Activated CD8-positive, alpha-beta memory T cell treated with anti-CD3 and anti-CD28 coated beads for 24 hours (primary cell): ENCODE measurements around the gene SUPT20H.
A peak's percentile ranks its signal among the peaks of the same experiment; 100 is the strongest.

Source experiments
- DNase-seq: peaks from one replicate; pipeline ENCODE4 v3.0.0-alpha.2; 2020

Gene SUPT20H

DNA sequence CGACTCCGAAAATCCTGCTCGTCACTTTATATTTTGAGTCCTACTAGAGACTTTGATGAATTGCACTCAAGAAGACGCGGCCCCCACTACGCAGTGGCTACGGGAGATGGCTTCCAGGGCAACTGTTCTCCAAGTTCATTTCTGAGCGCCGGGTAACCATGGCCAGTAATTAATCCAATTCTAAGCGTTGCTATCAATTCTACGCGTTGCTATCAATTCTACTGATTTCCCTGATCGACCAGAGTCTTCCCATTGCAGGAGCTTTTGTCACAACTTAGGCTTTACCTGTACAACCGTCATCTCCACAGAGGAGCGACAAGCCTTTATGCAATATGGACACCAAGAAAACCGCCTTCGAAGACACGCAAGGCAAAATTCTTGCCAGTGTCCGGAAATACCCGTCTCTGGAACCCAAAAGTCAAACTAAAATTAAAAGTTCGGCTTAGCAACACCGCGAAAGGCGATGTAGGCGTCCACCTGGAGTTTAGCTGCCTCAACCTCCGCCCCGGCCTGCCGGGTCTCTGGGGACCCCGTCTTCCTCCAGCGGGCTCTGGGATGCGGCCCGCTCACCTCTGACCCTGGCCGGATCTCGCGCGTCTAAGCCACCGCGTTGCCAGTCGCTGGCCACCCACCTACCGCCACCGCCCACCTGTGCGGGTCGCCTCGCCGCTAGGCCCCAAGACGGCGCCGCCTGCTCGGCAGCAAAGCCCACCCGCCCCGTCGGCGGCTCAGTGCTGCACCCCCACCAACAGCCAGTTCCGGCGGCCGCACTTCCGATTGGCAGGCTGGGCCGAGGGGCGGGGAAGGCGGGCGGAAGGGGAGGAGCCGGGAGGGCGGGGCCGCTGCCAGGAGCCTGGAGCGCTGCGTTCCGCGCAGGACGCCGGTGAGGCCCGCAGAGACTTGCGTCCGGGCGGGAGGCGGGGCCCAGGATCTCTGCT lies at the start of gene SUPT20H:
Gene SUPT20H (minus strand): TSS at position 779 of the 938 bp plus-strand sequence. CDS start 8,198 bp downstream, outside the sequence.
- peak; percentile 97 for DNase-seq

DNA sequence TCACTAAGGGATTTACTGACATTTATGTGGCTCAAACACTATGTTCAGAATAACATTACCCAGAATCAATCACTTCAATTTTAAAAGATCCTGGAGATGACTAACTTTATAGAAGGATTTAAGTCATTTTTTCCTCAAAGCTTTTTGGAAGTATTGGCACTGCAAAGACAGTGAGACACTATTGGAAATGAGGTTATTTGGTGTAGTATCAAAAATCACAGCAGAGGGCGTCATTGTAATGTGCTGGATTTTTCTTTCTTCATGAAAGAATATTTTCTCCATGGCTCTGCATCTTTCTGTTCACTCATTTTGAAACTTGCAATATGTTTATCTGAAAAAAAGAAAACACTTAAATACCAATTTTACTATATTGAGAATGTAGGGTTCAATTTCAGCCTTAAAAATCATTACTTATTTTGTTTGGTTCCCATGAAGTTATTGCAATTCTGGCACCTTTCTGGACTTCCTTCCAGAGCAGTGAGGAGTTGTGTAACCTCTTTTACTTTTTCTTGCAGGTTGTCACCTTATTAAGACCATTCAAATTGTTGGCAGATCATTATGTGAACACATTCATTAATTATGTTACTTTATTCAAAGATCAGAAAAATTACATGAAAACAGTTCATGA lies 49.7 kb upstream of the SUPT20H start:
- no peak for DNase-seq

DNA sequence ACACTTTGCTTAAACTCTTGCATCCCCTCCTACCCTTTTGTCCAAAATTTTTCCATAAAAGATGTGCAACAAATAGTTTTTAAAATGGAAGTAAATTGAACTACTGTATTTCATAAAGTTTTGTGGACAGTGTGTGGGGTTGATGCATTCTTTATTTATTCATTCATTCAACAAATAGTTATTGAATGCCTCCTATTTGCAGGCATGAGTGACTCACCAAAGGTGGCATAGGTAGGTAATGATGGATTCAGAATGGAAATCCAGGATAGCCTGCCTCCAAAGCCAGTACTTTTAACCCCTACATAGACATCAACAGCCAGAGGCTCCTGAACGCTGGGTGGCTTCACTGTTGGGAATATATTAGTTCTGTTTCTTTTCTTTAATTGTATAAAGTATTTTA lies 48.4 kb upstream of the SUPT20H start:
- no peak for DNase-seq

DNA sequence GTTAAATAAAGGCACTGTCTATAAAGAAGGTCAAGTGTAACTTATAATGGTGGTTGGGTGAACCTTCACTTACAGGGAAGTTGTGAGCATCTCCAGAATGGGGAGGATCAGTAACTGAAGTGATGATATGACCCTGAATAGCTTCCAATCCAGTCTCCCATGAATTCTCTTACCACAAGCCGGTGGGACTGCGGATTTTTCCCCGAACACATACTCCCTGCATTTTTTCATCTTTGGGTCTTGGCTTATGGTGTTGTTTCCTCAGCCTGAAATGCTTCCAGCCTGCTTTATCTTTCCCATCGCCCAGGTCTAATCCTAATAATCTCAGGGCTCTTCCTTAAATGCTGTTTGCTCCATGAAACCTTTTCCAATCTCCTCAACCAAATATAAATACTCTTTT lies 48.0 kb upstream of the SUPT20H start:
- DNase-seq = no peak

DNA sequence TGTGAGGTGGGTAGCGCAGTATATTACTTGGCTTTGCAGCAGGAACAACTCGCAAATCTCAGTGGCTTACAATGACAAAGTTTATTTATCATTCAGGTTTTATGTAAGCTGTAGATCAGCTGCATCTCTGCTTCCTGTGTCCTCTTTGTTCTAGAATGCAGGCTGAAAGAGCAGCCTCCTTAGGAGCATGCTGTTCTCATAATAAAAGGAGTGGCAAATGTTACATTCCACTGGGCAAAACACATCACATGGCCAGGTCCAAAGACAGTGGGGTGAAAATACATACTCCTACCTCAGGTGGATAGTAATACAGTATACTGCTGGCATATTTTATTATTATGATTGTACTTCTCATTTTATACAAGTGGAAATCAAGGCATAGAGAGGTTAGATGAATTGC lies 47.2 kb upstream of the SUPT20H start:
- no peak for DNase-seq

DNA sequence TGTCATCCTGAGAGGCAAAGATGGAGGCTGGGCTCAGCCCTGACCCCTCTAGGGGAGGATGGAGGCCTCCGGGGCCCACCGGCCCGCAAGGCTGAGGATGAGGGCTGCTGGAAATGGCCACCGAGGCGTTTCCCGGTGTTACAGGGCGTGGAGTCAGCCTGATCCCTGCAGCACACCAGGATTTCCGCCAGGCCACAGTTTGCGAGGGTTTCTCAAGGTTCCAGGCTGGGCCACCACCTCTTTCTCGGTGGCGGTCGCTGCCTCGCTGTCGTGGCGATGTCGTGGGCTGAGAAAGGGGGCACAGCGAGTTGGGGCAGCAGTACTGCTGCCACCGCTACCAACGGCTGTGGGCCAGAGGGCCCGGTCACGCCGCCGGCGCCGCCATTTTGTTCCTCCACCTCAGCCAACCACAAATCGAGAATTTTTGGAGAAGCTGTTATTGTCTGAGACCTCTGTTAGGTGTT lies 45.8 kb upstream of the SUPT20H start, which contains the start of gene CSNK1A1L:
Gene CSNK1A1L (minus strand): TSS at position 414 of the 464 bp plus-strand sequence. CDS start 408 bp downstream, at position 6.
- no peak for DNase-seq

DNA sequence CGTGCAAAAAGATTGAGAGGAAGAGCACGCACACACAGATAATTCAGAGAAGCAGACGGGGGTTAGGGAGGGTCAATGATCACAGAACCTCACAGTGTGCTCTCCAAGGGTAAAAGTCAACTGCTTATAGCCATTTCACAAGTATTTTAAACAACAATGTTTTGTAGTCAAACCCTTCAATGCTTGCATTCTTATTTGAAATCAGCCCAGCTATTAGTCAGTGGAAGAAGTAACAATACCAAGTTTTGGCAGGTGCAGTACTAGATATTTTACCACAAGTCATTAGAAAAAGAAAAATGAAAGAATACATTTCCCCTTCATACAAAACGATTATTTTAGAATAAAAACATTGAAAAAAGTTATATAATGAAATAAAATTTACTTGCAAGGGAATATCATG lies 43.4 kb upstream of the SUPT20H start:
- no peak for DNase-seq

DNA sequence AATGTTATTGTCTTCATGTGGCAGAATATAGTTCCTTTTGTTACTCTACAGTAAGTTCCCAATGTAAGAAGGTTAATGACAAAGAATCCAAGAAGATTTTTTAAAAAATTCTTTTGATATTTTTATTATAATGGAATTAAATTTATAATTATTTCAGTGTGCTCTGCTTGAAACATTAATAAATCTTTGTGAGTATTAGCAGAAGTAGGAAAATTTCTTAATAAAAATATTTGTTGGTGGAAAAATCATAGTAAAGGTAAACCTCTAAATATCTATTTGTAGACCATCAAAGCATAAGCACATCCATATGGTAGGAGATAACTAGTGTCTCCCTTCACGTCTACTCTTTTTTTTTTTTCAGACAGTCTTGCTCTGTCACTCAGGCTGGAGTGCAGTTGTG lies 41.7 kb upstream of the SUPT20H start:
- no peak for DNase-seq

DNA sequence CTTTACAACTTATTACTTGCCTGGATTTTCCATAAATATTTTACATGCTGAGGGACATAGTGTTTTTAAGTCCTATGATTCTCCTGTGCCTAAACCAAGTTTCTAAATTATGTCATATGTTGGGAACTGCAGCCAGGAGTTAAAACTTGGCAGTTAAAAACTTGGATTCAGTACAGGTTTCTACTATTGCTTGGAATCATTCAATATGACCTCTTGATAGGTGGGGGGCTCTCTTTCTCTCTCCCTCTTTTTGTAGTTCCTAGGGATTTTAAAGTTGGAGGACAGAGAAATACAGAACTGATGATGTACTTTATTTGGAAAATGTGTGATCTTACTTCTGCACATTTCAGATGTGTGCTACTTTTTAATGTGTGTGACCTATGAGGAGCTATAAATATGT lies 41.2 kb upstream of the SUPT20H start:
- DNase-seq = no peak

DNA sequence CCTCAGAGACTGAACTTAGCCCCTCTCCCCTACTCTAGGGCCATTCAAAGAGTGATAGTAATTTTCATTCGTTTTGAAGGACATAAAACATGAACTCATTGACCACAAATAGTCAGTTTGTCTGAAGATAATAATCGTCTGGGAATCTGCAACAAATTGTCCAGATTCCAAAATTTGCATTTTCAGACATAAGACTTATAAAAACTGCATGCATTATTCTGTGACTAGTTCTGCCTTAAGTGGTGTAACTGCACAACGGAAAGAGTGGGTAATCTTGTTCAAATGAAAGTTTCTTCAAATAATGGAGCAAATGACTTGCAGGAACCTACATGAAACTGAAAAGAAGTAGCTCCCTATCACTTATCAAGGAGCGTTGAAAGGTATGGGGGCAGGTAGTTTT lies 37.6 kb upstream of the SUPT20H start:
- no peak for DNase-seq

DNA sequence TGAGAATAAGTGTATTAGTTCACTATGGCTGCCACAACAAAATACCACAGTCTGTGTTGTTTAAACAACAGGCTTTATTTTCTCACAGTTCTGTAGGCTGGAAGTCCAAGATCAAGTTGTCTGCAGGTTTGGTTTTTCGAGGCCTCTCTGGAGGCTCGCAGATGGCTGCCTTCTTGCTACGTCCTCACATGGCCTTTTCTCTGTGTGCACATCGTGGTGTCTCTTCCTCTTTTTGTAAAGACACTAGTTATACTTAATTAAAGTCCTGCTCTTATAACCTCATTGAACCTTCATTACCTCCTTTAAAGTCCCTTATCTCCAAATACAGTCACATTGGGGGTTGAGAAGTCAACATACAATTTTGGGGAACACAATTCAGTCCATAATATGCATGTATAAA lies 35.4 kb upstream of the SUPT20H start:
- no peak for DNase-seq

DNA sequence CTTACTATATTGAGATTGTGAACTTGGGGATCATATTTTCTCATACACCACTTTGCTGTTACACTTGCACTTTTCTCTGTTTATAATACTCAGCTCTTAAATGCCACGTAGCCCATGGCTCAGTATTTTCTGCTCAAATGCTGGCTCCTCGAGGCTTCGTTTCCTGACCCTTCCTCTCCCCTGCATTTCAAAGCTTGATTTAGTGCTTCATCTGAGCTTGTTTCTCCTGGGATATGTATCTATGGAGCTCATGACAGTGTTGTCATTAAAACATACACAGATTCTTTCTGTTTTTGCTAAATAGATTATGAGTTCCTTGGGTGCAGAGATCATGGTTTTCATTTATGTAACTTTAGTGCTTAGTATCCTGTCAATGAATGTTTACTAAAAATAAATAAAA lies 34.6 kb upstream of the SUPT20H start:
- no peak for DNase-seq

DNA sequence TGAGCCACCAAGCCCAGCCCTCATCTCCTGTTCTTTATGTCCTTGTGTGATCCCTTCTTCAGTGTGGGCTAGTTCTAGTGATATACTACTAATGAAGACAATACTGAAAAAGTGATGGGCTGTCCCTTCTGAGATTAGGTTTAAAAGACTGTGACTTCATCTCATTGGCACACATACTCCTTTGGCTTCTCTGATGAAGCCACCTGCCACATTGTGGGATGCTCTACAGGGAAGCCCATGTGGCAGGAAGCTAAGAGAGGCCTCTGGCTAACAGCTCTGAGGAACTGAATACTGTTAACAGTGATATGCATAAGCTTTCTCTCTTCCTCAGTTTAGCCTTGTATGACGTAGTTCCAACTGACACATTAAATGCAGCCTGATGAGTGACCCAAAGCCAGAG lies 32.3 kb upstream of the SUPT20H start:
- no peak for DNase-seq

DNA sequence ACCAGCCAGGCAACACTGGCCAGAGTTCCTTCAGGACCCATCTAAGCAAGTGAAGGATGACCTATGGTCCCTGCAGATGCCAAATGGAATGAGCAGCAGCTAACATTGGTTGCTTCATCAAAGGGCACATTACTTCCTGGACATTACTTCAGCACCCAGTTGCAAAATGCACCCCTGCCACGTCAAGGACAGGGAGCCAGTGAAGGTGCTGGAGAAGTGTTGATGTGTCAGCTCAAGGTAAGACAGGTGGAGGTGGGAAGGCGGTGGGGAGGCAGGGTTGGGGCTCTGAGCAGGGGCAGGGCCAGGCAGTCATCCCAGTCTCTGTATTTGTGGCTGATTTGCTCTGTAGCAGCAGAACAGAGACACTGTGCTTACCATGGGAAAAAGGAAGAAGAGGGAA lies 31.4 kb upstream of the SUPT20H start:
- DNase-seq = no peak

DNA sequence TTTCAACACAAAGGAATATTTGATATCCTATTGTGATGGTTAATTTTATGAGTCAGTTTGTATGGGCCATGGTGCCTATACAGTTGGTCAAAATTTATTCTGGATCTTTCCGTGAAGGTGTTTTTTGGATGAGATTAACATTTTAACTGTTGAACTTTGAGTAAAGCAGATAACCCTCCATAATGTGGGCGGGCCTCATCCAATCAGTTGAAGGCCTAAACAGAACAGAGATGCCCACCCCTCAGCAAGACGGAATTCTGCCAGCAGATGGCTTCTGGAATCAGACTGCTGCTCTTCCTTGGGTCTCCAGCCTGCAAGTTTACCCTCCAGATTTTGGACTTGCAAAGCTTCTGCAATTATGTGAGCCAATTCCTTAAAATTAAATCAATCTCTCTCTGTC lies 30.0 kb upstream of the SUPT20H start:
- DNase-seq = no peak

DNA sequence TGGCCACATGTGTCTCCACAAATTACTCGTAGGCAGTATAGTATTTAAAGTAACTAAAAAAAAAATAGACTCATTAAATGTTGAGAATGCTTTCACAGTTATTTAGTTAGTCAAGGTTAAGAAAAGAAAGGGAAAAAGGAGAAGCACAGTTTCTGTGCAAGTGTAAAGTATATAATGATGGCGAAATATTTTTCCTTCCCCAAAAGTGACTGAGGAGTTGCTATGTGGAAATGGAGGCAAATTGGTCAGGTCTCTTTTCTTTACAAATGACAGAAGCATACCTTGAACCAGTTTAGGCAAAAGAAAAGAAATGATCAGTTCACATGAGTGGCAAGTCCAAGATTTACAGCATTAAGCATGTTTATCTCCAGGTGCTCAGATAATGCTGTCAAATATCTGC lies 28.0 kb upstream of the SUPT20H start:
- no peak for DNase-seq

DNA sequence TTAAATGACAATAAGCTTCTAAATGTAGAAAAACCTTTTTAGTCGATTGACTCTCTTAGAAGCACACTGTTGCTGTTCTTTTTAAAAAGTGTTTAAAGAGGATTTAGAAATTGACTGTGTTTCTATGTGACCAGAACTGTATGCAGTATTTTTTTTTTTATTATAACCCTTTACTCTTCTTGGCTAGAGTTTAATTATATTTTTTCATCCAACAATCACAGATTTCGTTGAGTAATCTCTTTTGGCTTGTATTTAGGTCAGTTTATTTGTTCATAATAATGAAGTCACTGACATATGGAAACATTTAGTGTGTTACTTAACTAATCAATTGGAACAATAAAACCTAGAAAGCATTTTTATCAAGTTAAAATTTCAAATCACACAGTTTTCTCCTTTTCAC lies 26.1 kb upstream of the SUPT20H start:
- DNase-seq = no peak

DNA sequence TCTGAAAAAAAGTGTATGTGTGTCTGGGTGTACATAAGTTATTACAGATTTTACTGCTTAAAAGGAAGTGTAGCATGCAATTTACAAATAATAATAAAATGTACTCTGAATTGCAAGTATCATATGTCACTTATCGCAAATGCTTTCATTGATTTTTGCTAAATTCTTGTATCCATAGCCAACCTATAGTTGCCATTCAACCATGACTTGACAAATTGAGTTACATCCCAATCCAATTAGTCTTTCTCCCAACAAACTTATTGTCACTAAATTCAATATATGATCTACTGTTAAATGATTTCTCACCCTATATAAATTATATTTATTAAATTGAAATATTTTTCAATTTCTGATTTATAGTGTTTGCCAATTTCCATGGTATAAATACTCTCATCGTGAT lies 17.3 kb upstream of the SUPT20H start:
- DNase-seq = no peak

DNA sequence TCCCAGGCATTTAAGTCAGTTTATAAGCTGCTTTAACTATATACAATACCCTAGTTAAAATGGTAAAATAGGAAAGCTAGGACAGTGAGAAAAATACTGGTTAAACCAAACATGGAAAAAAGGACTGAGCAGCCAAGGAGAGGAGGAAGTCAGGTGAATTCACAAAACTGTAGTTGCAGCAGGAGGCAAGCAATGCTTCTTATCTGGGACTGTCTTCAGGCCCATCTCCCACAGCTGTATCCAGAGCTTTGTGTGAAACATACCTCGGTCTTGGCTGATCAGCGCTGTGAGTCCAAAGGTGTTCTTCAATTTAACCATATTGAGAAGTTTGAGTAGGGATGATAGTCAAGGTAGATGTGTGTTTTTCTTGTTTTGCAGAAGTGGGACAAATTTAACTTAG lies 15.7 kb upstream of the SUPT20H start:
- DNase-seq = no peak

DNA sequence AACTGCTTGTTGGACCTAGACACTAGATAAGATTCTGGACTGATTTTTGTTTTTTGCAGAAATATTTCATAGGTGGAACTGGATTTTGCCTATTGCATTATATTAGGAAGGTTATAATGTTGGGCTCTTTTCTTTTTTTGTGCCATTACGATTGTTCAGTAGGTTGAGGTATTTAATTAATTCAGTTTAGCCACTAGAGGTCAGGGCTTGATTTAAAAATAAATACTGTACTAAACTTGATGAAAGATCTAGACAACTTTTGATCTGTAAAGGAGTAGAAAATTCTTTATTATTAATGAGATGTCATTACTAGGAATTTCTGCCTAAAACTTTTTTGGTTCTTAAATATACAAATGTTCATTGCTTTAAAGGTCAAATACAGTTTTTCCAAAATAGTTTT lies 15.2 kb upstream of the SUPT20H start:
- no peak for DNase-seq

DNA sequence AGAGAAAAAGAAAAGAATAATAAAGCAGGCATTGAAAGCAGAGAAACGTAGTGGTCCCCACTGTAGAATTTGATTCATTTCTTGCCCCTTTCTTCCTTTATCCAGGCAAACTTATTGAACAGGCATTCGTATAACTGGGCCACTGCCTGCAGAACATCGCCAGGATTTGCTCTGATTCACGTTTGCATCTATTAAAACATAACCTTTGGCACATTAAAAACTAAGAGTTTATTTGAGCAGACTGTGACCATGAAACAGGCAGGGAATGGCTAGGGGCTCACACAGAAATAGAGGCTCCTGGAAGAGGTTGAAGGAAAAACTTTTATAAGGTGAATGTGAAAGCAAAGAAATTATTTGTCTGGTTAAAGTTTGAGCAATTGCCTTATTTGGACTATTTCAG lies 12.5 kb upstream of the SUPT20H start:
- no peak for DNase-seq

DNA sequence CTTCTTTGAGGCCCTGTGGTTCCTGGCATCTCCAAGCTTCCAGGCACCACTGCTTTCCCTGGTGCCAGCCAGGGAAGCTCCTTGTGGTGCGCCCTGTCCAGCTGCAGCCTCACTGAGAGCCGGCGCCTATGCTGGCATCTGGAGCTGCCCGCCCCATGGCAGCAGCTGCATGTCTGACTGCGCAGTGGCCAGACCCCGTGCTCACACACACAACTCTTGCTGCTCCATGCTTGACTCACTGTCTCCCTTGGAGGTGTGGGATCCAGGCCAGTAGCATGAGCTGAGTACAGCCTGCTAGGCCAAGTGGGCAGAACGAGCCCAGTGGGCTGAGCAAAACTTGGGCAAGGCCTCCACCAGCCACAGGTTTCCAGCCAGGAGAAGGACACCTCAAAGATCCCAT lies 11.5 kb upstream of the SUPT20H start:
- DNase-seq = no peak

DNA sequence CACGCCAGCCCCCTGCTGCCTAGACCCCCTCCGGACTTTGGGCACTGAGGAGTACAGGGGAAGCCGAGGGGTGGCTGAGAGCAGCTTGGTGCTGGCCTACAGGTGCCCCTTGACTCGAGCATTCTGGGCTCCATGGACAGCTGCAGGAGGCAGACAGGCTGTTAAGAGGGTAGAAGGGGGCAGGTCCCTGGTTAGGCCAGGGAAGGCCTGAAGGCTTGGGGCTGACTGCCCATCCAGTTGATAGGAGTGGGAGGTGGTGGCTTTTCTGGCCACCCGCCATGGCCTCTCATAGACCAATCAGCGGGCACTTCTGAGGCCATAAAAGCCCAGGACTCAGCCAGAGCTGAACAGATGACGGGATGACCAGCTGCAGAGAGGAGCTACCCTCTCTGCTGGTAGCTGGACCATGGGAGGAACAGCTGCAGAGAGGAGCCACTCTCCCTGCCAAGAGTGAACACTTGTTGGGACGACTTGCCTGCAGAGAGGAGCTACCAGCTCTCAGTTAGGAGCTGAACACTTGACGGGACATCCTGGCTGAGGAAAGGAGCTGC lies 10.7 kb upstream of the SUPT20H start:
- DNase-seq = no peak

DNA sequence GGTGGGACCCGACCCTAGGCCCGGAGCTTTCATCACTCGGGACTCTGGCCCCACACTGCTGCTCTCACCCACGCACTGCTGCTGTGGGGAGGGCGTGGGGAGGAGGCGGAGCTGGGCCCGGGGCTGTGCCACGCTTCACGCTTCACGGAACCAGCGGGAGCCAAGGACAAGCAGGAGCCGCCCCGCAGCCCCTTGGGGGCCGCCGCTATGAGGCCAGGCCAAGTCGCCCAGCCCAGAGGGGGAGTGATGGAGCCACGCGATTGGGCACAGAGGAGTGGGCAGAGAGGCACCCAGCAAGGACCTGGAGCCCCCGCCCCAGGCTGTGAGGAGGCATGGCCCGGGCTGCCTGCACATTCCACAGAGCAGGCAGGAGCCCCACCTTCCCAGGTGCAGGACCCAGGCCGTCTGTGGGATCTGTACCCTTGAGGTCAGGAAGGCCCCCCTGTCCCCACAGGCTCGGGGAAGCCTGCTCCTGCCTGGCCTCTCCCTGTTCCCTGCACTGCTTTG lies 10.2 kb upstream of the SUPT20H start:
- no peak for DNase-seq
